Measurements from ENCODE around the gene GATAD2A. TPM values are rescaled to one million over a fixed set of nuclear protein-coding genes. Genes with fewer than 3 reads are reported as not detected.
A peak's percentile ranks its signal among the peaks of the same experiment; 100 is the strongest.

Gene GATAD2A
- total RNA-seq, 1 donor from 2014 or later = 24.3 TPM

GRCh38 chr19:19515642-19516519 lies 110.4 kb downstream of the GATAD2A start, which contains the start of gene NDUFA13:
NDUFA13 (plus strand) TSS chr19:19516225; CDS start chr19:19516239, 14 bp downstream.
- DNase-seq = peak; percentile 96
- intact Hi-C loops (cut with DNase I) = no loop called here
- peak; percentile 92 for ATAC-seq (ENCODE audit: poor library complexity)

GRCh38 chr19:19517235-19517619 lies 111.8 kb downstream of the GATAD2A start:
- intact Hi-C loops (cut with DNase I) = no loop called here
- DNase-seq = no peak
- ATAC-seq (ENCODE audit: poor library complexity) = no peak

- intact Hi-C loops (cut with DNase I) = no loop called here
These were observed 115.5 kb downstream of the GATAD2A start for GRCh38 chr19:19520989-19521388.

GRCh38 chr19:19523177-19523576 lies 117.7 kb downstream of the GATAD2A start:
- DNase-seq (no peak), ATAC-seq (ENCODE audit: poor library complexity) (no peak)
- intact Hi-C loops (cut with DNase I) = no loop called here

More at GRCh38 chr19:19520989-19521388, 115.5 kb downstream of the GATAD2A start:
- ATAC-seq (ENCODE audit: poor library complexity) = no peak
- no peak for DNase-seq

GRCh38 chr19:19524053-19524452 lies 118.6 kb downstream of the GATAD2A start:
- no peak for DNase-seq
- no peak for ATAC-seq (ENCODE audit: poor library complexity)
- intact Hi-C loops (cut with DNase I) = no loop called here

GRCh38 chr19:19525611-19526380 lies 120.3 kb downstream of the GATAD2A start:
- ATAC-seq (ENCODE audit: poor library complexity) = no peak
- no peak for DNase-seq
- intact Hi-C loops (cut with DNase I) = no loop called here

- no peak for DNase-seq
- intact Hi-C loops (cut with DNase I) = no loop called here
- ATAC-seq (ENCODE audit: poor library complexity) = no peak
These were observed 121.3 kb downstream of the GATAD2A start for GRCh38 chr19:19526581-19527370.

- no peak for ATAC-seq (ENCODE audit: poor library complexity)
- intact Hi-C loops (cut with DNase I) = no loop called here
- no peak for DNase-seq
These were observed 121.8 kb downstream of the GATAD2A start for GRCh38 chr19:19527371-19527656.

GRCh38 chr19:19527674-19528625 lies 122.5 kb downstream of the GATAD2A start:
- intact Hi-C loops (cut with DNase I) = no loop called here
- no peak for DNase-seq
- ATAC-seq (ENCODE audit: poor library complexity) = no peak

- ATAC-seq (ENCODE audit: poor library complexity) (peak; percentile 32), DNase-seq (no peak)
These were observed 123.4 kb downstream of the GATAD2A start, which contains the start of gene YJEFN3 for GRCh38 chr19:19528721-19529490. YJEFN3 (plus strand) TSS chr19:19528911; CDS start chr19:19528933, 22 bp downstream.

GRCh38 chr19:19529783-19530422 lies 124.4 kb downstream of the GATAD2A start:
- no peak for DNase-seq
- no peak for ATAC-seq (ENCODE audit: poor library complexity)
- intact Hi-C loops (cut with DNase I) = loop anchor here (10.0 kb wide), 1 partner anchor 415 kb away; no protein-coding TSS in a partner anchor

More at GRCh38 chr19:19528721-19529490, 123.4 kb downstream of the GATAD2A start, which contains the start of gene YJEFN3:
- intact Hi-C loops (cut with DNase I) = no loop called here

GRCh38 chr19:19530423-19530804 lies 124.9 kb downstream of the GATAD2A start:
- intact Hi-C loops (cut with DNase I) = loop anchor here (10.0 kb wide), 1 partner anchor 414 kb away; no protein-coding TSS in a partner anchor
- DNase-seq (no peak), ATAC-seq (ENCODE audit: poor library complexity) (no peak)

GRCh38 chr19:19530889-19531288 lies 125.4 kb downstream of the GATAD2A start:
- DNase-seq = no peak
- no peak for ATAC-seq (ENCODE audit: poor library complexity)
- intact Hi-C loops (cut with DNase I) = loop anchor here (10.0 kb wide), 1 partner anchor 414 kb away; no protein-coding TSS in a partner anchor

GRCh38 chr19:19531951-19532805 lies 126.7 kb downstream of the GATAD2A start:
- DNase-seq = peak; percentile 93
- peak; percentile 82 for ATAC-seq (ENCODE audit: poor library complexity)
- intact Hi-C loops (cut with DNase I) = loop anchor here (2.0 to 10.0 kb wide), 2 partner anchors 111 to 413 kb away; partner anchors contain the start of gene GMIP
